ENCODE results near the gene TRIO. TPM values are rescaled to one million over a fixed set of nuclear protein-coding genes. Genes with fewer than 3 reads are reported as not detected.

TRIO gene
- total RNA-seq, 1 donor from 2014 or later: 200 TPM

GRCh38 chr5:14199902-14200301 is 56.8 kb downstream of the TRIO start:
- peaks cover 4% of the 10 kb centered on the region for H3K36me3 Mint-ChIP-seq (ENCODE audit: low read depth)
- H3K4me1 Mint-ChIP-seq (ENCODE audit: low read depth): peaks cover 88% of the 10 kb centered on the region
- no peaks in the 10 kb centered on the region for H3K27me3 Mint-ChIP-seq (ENCODE audit: low read depth)
- no peak overlapping the region for H3K4me3 Mint-ChIP-seq (ENCODE audit: unreplicated experiment)
- H3K9me3 Mint-ChIP-seq (ENCODE audit: low read depth): no peaks in the 10 kb centered on the region
- no peak for DNase-seq (ENCODE audit: low spot score)
- H3K27ac Mint-ChIP-seq (ENCODE audit: unreplicated experiment): no peak overlapping the region
- TF ChIP-seq, protein P1, sequence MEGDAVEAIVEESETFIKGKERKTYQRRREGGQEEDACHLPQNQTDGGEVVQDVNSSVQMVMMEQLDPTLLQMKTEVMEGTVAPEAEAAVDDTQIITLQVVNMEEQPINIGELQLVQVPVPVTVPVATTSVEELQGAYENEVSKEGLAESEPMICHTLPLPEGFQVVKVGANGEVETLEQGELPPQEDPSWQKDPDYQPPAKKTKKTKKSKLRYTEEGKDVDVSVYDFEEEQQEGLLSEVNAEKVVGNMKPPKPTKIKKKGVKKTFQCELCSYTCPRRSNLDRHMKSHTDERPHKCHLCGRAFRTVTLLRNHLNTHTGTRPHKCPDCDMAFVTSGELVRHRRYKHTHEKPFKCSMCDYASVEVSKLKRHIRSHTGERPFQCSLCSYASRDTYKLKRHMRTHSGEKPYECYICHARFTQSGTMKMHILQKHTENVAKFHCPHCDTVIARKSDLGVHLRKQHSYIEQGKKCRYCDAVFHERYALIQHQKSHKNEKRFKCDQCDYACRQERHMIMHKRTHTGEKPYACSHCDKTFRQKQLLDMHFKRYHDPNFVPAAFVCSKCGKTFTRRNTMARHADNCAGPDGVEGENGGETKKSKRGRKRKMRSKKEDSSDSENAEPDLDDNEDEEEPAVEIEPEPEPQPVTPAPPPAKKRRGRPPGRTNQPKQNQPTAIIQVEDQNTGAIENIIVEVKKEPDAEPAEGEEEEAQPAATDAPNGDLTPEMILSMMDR (IDR thresholded peaks at IDR 0.05): no peak

- TF ChIP-seq, protein P1 (IDR thresholded peaks at IDR 0.05): no peak
- no peak overlapping the region for H3K27ac Mint-ChIP-seq (ENCODE audit: unreplicated experiment)
Observed at GRCh38 chr5:14200312-14200990, 57.3 kb downstream of the TRIO start.

GRCh38 chr5:14201325-14202045 is 58.3 kb downstream of the TRIO start:
- Mint-ChIP-seq H3K4me3 (ENCODE audit: unreplicated experiment) (no peak overlapping the region), H3K9me3 (ENCODE audit: low read depth) (no peaks in the 10 kb centered on the region), H3K4me1 (ENCODE audit: low read depth) (peaks cover 84% of the 10 kb centered on the region), H3K27me3 (ENCODE audit: low read depth) (no peaks in the 10 kb centered on the region), H3K36me3 (ENCODE audit: low read depth) (no peaks in the 10 kb centered on the region), H3K27ac (ENCODE audit: unreplicated experiment) (peak overlapping the region; percentile 73)
- TF ChIP-seq, protein P1 (IDR thresholded peaks at IDR 0.05): no peak
- DNase-seq (ENCODE audit: low spot score): no peak

More at GRCh38 chr5:14200312-14200990, 57.3 kb downstream of the TRIO start:
- H3K36me3 Mint-ChIP-seq (ENCODE audit: low read depth): peaks cover 2% of the 10 kb centered on the region
- DNase-seq (ENCODE audit: low spot score): no peak
- no peaks in the 10 kb centered on the region for H3K9me3 Mint-ChIP-seq (ENCODE audit: low read depth)
- peaks cover 87% of the 10 kb centered on the region for H3K4me1 Mint-ChIP-seq (ENCODE audit: low read depth)
- H3K4me3 Mint-ChIP-seq (ENCODE audit: unreplicated experiment): no peak overlapping the region
- H3K27me3 Mint-ChIP-seq (ENCODE audit: low read depth): no peaks in the 10 kb centered on the region

GRCh38 chr5:14202462-14202861 is 59.3 kb downstream of the TRIO start:
- no peaks in the 10 kb centered on the region for H3K27me3 Mint-ChIP-seq (ENCODE audit: low read depth)
- H3K4me1 Mint-ChIP-seq (ENCODE audit: low read depth): peaks cover 81% of the 10 kb centered on the region
- DNase-seq (ENCODE audit: low spot score): no peak
- H3K4me3 Mint-ChIP-seq (ENCODE audit: unreplicated experiment): peak overlapping the region; percentile 15
- H3K36me3 Mint-ChIP-seq (ENCODE audit: low read depth): no peaks in the 10 kb centered on the region
- TF ChIP-seq, protein P1 (IDR thresholded peaks at IDR 0.05): no peak
- H3K9me3 Mint-ChIP-seq (ENCODE audit: low read depth): no peaks in the 10 kb centered on the region
- H3K27ac Mint-ChIP-seq (ENCODE audit: unreplicated experiment): peak overlapping the region; percentile 80

- H3K4me3 Mint-ChIP-seq (ENCODE audit: unreplicated experiment): no peak overlapping the region
Observed at GRCh38 chr5:14204011-14204670, 61.0 kb downstream of the TRIO start.

More at GRCh38 chr5:14204011-14204670, 61.0 kb downstream of the TRIO start:
- Mint-ChIP-seq H3K9me3 (ENCODE audit: low read depth) (no peaks in the 10 kb centered on the region), H3K4me1 (ENCODE audit: low read depth) (peaks cover 85% of the 10 kb centered on the region), H3K27ac (ENCODE audit: unreplicated experiment) (peak overlapping the region; percentile 91), H3K36me3 (ENCODE audit: low read depth) (no peaks in the 10 kb centered on the region), H3K27me3 (ENCODE audit: low read depth) (no peaks in the 10 kb centered on the region)
- TF ChIP-seq, protein P1 (IDR thresholded peaks at IDR 0.05): no peak
- no peak for DNase-seq (ENCODE audit: low spot score)

All from chondrocyte (in vitro differentiated cells).